Measurements from ENCODE around the gene B9D1.

GRCh38 chr17:19311421-19312215, 50.9 kb downstream of the B9D1 start:
- no peak for TF ChIP-seq CEBPB (IDR thresholded peaks at IDR 0.05)
- no peak for TF ChIP-seq TAF1 (IDR thresholded peaks at IDR 0.05; ENCODE audit: low read depth)
- no peak for TF ChIP-seq YY1 (IDR thresholded peaks at IDR 0.05; ENCODE audit: low read depth)
- TF ChIP-seq NFIC (IDR thresholded peaks at IDR 0.05), result no peak
- no peak for TF ChIP-seq EP300 (IDR thresholded peaks at IDR 0.05; ENCODE audit: borderline replicate concordance)
- TF ChIP-seq CREB1 (IDR thresholded peaks at IDR 0.05; ENCODE audit: low read depth), result no peak
- no peak for TF ChIP-seq MAX (IDR thresholded peaks at IDR 0.05)
- no peak for TF ChIP-seq FOXM1 (IDR thresholded peaks at IDR 0.05; ENCODE audit: borderline replicate concordance, low read depth)
- TF ChIP-seq RAD21 (IDR thresholded peaks at IDR 0.05; ENCODE audit: low read depth), result no peak
- TF ChIP-seq USF1 (IDR thresholded peaks at IDR 0.05), result no peak
- no peak for TF ChIP-seq EGR1 (IDR thresholded peaks at IDR 0.05)
- TF ChIP-seq REST (IDR thresholded peaks at IDR 0.05; ENCODE audit: low read depth), result no peak
